ENCODE data around the gene PRLH. TPM values are rescaled to one million over a fixed set of nuclear protein-coding genes. Genes with fewer than 3 reads are reported as not detected.
"Not testable (repeated sequence)": the region's sequence is repeated elsewhere in the genome, so short reads cannot be mapped to it uniquely, and the experiment has no call there.

PRLH gene
- total RNA-seq, 1 experiment from 2014 or later = not detected

GRCh38 chr2:237594514-237594871, 28.1 kb downstream of the PRLH start:
- intact Hi-C loops (cut with micrococcal nuclease; ENCODE audit: unreplicated experiment) = no loop called here
- Histone ChIP-seq H3K9me3 (ENCODE audit: low read depth, low read length, poor library complexity, severe bottlenecking) (no peaks in the 10 kb centered on the region), H3K36me3 (ENCODE audit: insufficient read depth, low read length, poor library complexity, severe bottlenecking) (no peaks in the 10 kb centered on the region), H3K4me3 (ENCODE audit: low read depth, low read length, poor library complexity, severe bottlenecking) (no peak overlapping the region), H3K4me1 (ENCODE audit: insufficient read depth, low read length, poor library complexity, severe bottlenecking) (peaks cover 14% of the 10 kb centered on the region), H3K27me3 (replicated peaks; ENCODE audit: insufficient read depth, low read depth, low read length, poor library complexity) (no peaks in the 10 kb centered on the region), H3K27ac (ENCODE audit: low read depth, low read length, poor library complexity, severe bottlenecking) (no peak overlapping the region)
- BruUV-seq (replicated peaks) = no TSS peak
- ChIA-PET CTCF (no interaction called here), POLR2A (ENCODE audit: low non-redundant PET) (interaction anchor here (0.5 kb wide), 1 partner anchor 195 kb away, joined by 4 read pairs; no protein-coding TSS in a partner anchor)
- peak; percentile 33 for DNase-seq (ENCODE audit: low spot score)
- TF ChIP-seq EZH2 (IDR thresholded peaks at IDR 0.05; ENCODE audit: borderline replicate concordance, low read depth, low read length, poor library complexity, severe bottlenecking) (no peak), CTCF (conservative IDR thresholded peaks at IDR 0.05; ENCODE audit: low read depth, low read length) (no peak)

- H3K27me3 ChIP-seq (replicated peaks; ENCODE audit: insufficient read depth, low read depth, low read length, poor library complexity); H3K36me3 ChIP-seq (ENCODE audit: insufficient read depth, low read length, poor library complexity, severe bottlenecking); BruUV-seq (replicated peaks); H3K27ac ChIP-seq (ENCODE audit: low read depth, low read length, poor library complexity, severe bottlenecking); CTCF ChIA-PET; H3K9me3 ChIP-seq (ENCODE audit: low read depth, low read length, poor library complexity, severe bottlenecking); DNase-seq (ENCODE audit: low spot score); POLR2A ChIA-PET (ENCODE audit: low non-redundant PET); intact Hi-C loops (cut with micrococcal nuclease; ENCODE audit: unreplicated experiment); H3K4me3 ChIP-seq (ENCODE audit: low read depth, low read length, poor library complexity, severe bottlenecking): not testable (repeated sequence)
- peaks cover 23% of the 10 kb centered on the region for H3K4me1 ChIP-seq (ENCODE audit: insufficient read depth, low read length, poor library complexity, severe bottlenecking)
Measured at GRCh38 chr2:237595829-237596519, 29.6 kb downstream of the PRLH start.

- no TSS peak for BruUV-seq (replicated peaks)
- no peak overlapping the region for H3K27ac ChIP-seq (ENCODE audit: low read depth, low read length, poor library complexity, severe bottlenecking)
- intact Hi-C loops (cut with micrococcal nuclease; ENCODE audit: unreplicated experiment) = no loop called here
- no peak for TF ChIP-seq EZH2 (IDR thresholded peaks at IDR 0.05; ENCODE audit: borderline replicate concordance, low read depth, low read length, poor library complexity, severe bottlenecking)
- no peak for TF ChIP-seq CTCF (conservative IDR thresholded peaks at IDR 0.05; ENCODE audit: low read depth, low read length)
- peaks cover 23% of the 10 kb centered on the region for H3K4me1 ChIP-seq (ENCODE audit: insufficient read depth, low read length, poor library complexity, severe bottlenecking)
- no peak for DNase-seq (ENCODE audit: low spot score)
- H3K4me3 ChIP-seq (ENCODE audit: low read depth, low read length, poor library complexity, severe bottlenecking) = no peak overlapping the region
- no peaks in the 10 kb centered on the region for H3K36me3 ChIP-seq (ENCODE audit: insufficient read depth, low read length, poor library complexity, severe bottlenecking)
- H3K27me3 ChIP-seq (replicated peaks; ENCODE audit: insufficient read depth, low read depth, low read length, poor library complexity) = no peaks in the 10 kb centered on the region
- CTCF ChIA-PET = no interaction called here
- H3K9me3 ChIP-seq (ENCODE audit: low read depth, low read length, poor library complexity, severe bottlenecking) = no peaks in the 10 kb centered on the region
- POLR2A ChIA-PET (ENCODE audit: low non-redundant PET) = no interaction called here
Measured at GRCh38 chr2:237596520-237597195, 30.3 kb downstream of the PRLH start.
